ENCODE data around the gene LPP.

DNA sequence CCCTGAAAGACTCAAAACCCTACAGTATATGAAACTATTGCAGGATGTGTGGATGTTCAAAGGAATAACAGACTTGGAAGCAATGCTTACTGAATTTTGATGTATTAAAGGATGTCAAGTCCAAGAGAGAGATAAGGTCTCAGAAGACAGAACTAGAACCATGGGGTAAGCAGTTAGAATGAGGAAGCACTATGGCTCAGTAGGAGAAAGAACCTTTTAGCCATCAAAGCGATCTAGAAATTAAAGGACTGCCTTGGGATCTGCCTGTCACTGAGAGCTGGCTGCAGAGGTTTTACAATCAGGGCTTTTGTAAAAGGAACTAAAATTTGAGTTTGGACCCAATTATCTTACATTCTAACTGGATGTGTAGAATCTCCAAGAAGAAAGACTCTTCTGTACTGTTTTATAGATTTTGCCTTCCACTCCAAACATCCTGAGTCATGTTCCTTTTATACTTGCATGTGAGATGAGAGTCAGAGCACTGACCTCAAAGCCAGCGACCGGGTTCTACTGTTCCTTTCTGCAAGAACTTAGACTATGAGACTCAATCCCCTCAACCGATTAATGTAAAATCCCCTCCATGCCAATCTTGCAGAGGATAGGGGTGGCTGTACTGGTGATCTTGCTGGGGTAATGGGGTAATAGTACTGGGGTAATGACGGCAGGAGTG, 605.5 kb downstream of the LPP start:
- TF ChIP-seq POLR2A (IDR thresholded peaks at IDR 0.05; ENCODE audit: low read length) (no peak), GATA1 (IDR thresholded peaks at IDR 0.05; ENCODE audit: low read depth, low read length) (no peak)
